Endodermal cell (in vitro differentiated cells): ENCODE data around the gene MAP2K5. TPM values are rescaled to one million over a fixed set of nuclear protein-coding genes. Genes with fewer than 3 reads are reported as not detected.

Source experiments
- DNase-seq: peaks from one replicate; pipeline ENCODE4 v3.0.0-alpha.2; 2017
- H3K27ac ChIP-seq: 2 replicates; pipeline ENCODE4 v1.5.1; 2013; ENCODE audit warnings: mild to moderate bottlenecking, low read depth, low read length, moderate library complexity
- H3K27me3 ChIP-seq: 2 replicates; pipeline ENCODE4 v1.6.1; 2013; ENCODE audit warnings: mild to moderate bottlenecking, low read length, moderate library complexity; ENCODE audit not compliant: insufficient read depth, control insufficient read depth, poor library complexity, severe bottlenecking
- H3K36me3 ChIP-seq: 2 replicates; pipeline ENCODE4 v1.7.0; 2013; ENCODE audit warnings: mild to moderate bottlenecking, low read length, moderate library complexity; ENCODE audit not compliant: control insufficient read depth, insufficient read depth
- H3K4me1 ChIP-seq: one replicate; pipeline ENCODE4 v1.7.0; 2013; ENCODE audit warnings: low read length; ENCODE audit not compliant: control insufficient read depth, insufficient read depth
- H3K4me3 ChIP-seq: 2 replicates; pipeline ENCODE4 v1.5.1; 2013; ENCODE audit warnings: mild to moderate bottlenecking, low read length, moderate library complexity
- H3K9ac ChIP-seq: 2 replicates; pipeline ENCODE4 v1.6.1; 2013; ENCODE audit warnings: mild to moderate bottlenecking, low read length, moderate library complexity; ENCODE audit not compliant: poor library complexity, severe bottlenecking; ENCODE audit errors: extremely low read depth
- H3K9me3 ChIP-seq: 2 replicates; pipeline ENCODE4 v1.6.1; 2013; ENCODE audit warnings: mild to moderate bottlenecking, low read length, moderate library complexity; ENCODE audit not compliant: control insufficient read depth
- H3K27ac Mint-ChIP-seq: 2 replicates; pipeline ENCODE4 v1.8.0; 2020; ENCODE audit warnings: mixed read lengths
- H3K27me3 Mint-ChIP-seq: 2 replicates; pipeline ENCODE4 v1.8.0; 2021; ENCODE audit warnings: mild to moderate bottlenecking, mixed read lengths; ENCODE audit not compliant: insufficient read depth
- H3K36me3 Mint-ChIP-seq: 2 replicates; pipeline ENCODE4 v1.8.0; 2020; ENCODE audit warnings: low read depth, mixed read lengths
- H3K4me1 Mint-ChIP-seq: 2 replicates; pipeline ENCODE4 v1.8.0; 2020; ENCODE audit warnings: mixed read lengths
- H3K4me3 Mint-ChIP-seq: 2 replicates; pipeline ENCODE4 v1.8.0; 2020; ENCODE audit warnings: mild to moderate bottlenecking, moderate library complexity, mixed read lengths
- H3K9me3 Mint-ChIP-seq: 2 replicates; pipeline ENCODE4 v1.8.0; 2020; ENCODE audit warnings: mild to moderate bottlenecking, mixed read lengths
- WGBS, 2 experiments: methylation state at CpG; one replicate each; pipeline versions ENCODE4 v1.1.5 to v1.1.7; 2013; ENCODE audit warnings: missing lambda C conversion rate in 2 of 2, mixed read lengths in 1 of 2; ENCODE audit not compliant: insufficient coverage in 1 of 2, insufficient read length in 1 of 2; 5-methylcytosine and 5-hydroxymethylcytosine counted together
- total RNA-seq, 2 donors: library from RNA; stranded (reverse); fragmentation: NEBNext Ultra II Directional in 1 of 2; extraction: Animal tissue kit (Norgen Biotek cat#: 25700) in 1 of 2; gene quantifications; 2 replicates in 1 of 2; 3 replicates in 1 of 2; pipeline ENCODE4 v1.2.1, GENCODE V29; 2021
- TF ChIP-seq, protein P1 (sequence below): fragments of 200-600 bp; sonication (generic); conservative IDR thresholded peaks from 2 replicates; pipeline ENCODE4 v1.5.0; 2021; ENCODE audit warnings: antibody characterized with exemption, mild to moderate bottlenecking

MAP2K5 gene
- total RNA-seq, 2 donors from 2014 or later = 17.1 to 26.7 TPM

DNA sequence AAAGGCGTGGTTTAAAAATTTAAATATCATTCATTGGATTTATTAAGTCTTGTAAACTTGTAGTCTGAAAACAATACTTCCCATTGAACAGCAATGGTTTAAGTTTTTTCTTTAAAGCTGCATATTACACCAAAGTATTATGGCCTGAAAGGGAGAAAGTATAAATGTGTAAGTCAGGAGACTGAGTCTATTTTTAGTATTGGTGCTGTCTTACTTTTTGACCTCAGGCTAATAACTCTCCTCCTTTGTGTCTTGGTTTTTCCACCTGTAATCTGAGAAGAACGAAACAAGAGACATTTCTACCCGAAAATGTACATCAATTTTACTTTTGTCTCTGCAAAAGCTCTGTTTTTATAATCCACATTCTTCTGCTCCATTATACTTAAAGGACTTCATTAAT is 14.0 kb upstream of the MAP2K5 start:
- Histone ChIP-seq H3K4me3 (no peak overlapping the region), H3K9ac (no peak overlapping the region), H3K27ac (no peak overlapping the region), H3K9me3 (no peaks in the 10 kb centered on the region), H3K36me3 (peaks cover 3% of the 10 kb centered on the region), H3K27me3 (peaks cover 18% of the 10 kb centered on the region), H3K4me1 (no peaks in the 10 kb centered on the region)
- H3K27ac Mint-ChIP-seq = no peak overlapping the region
- no peak for DNase-seq
- H3K4me3 Mint-ChIP-seq = no peak overlapping the region
- H3K36me3 Mint-ChIP-seq = no peaks in the 10 kb centered on the region
- H3K4me1 Mint-ChIP-seq = peaks cover 6% of the 10 kb centered on the region
- WGBS, 2 experiments = 94 to 100% methylated on average over 1 to 3 of the region's 3 CpGs
- H3K27me3 Mint-ChIP-seq = peaks cover 8% of the 10 kb centered on the region
- no peaks in the 10 kb centered on the region for H3K9me3 Mint-ChIP-seq
- TF ChIP-seq, protein P1, sequence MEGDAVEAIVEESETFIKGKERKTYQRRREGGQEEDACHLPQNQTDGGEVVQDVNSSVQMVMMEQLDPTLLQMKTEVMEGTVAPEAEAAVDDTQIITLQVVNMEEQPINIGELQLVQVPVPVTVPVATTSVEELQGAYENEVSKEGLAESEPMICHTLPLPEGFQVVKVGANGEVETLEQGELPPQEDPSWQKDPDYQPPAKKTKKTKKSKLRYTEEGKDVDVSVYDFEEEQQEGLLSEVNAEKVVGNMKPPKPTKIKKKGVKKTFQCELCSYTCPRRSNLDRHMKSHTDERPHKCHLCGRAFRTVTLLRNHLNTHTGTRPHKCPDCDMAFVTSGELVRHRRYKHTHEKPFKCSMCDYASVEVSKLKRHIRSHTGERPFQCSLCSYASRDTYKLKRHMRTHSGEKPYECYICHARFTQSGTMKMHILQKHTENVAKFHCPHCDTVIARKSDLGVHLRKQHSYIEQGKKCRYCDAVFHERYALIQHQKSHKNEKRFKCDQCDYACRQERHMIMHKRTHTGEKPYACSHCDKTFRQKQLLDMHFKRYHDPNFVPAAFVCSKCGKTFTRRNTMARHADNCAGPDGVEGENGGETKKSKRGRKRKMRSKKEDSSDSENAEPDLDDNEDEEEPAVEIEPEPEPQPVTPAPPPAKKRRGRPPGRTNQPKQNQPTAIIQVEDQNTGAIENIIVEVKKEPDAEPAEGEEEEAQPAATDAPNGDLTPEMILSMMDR = no peak

- DNase-seq = no peak
- TF ChIP-seq, protein P1 = no peak
Observed at GRCh38 chr15:67531379-67531914, 11.1 kb upstream of the MAP2K5 start.

DNA sequence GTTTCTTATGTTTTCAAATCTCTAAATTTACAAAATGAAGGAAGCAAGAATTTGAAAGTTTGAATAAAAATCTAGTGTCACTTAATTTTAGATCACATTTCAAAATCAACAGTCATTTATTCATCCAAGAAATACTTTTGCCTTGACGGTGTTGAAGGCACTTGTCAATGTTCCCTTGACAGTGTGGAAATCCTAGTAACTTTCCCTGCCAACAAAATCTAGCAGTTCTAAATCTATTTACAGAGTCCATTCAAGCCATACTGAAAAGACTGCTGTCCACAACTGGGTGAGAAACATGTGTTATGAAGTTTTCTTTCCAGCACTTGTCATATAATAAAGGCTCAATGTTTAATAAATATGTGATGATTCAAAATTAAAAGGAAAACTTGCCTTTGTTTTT is 8.6 kb upstream of the MAP2K5 start:
- H3K9me3 Mint-ChIP-seq = no peaks in the 10 kb centered on the region
- WGBS, 2 experiments = 77 to 100% methylated on average over 1 of the region's 1 CpG
- H3K9me3 ChIP-seq = no peaks in the 10 kb centered on the region

More at GRCh38 chr15:67531379-67531914, 11.1 kb upstream of the MAP2K5 start:
- Mint-ChIP-seq H3K9me3 (no peaks in the 10 kb centered on the region), H3K36me3 (no peaks in the 10 kb centered on the region), H3K4me3 (no peak overlapping the region), H3K27ac (no peak overlapping the region), H3K27me3 (peaks cover 8% of the 10 kb centered on the region), H3K4me1 (peaks cover 4% of the 10 kb centered on the region)
- no peak overlapping the region for H3K4me3 ChIP-seq
- 89% methylated on average over 1 to 3 of the region's 3 CpGs for WGBS, 2 experiments
- no peaks in the 10 kb centered on the region for H3K9me3 ChIP-seq
- H3K9ac ChIP-seq = no peak overlapping the region
- H3K36me3 ChIP-seq = peaks cover 3% of the 10 kb centered on the region
- H3K4me1 ChIP-seq = no peaks in the 10 kb centered on the region
- peaks cover 32% of the 10 kb centered on the region for H3K27me3 ChIP-seq
- no peak overlapping the region for H3K27ac ChIP-seq

More for the DNA sequence above, 8.6 kb upstream of the MAP2K5 start:
- TF ChIP-seq, protein P1 = no peak
- H3K27me3 ChIP-seq = peaks cover 28% of the 10 kb centered on the region
- H3K4me1 Mint-ChIP-seq = peaks cover 4% of the 10 kb centered on the region
- no peaks in the 10 kb centered on the region for H3K36me3 Mint-ChIP-seq
- H3K27me3 Mint-ChIP-seq = peaks cover 8% of the 10 kb centered on the region
- DNase-seq = no peak
- no peak overlapping the region for H3K27ac ChIP-seq
- no peak overlapping the region for H3K4me3 Mint-ChIP-seq
- H3K27ac Mint-ChIP-seq = no peak overlapping the region
- no peaks in the 10 kb centered on the region for H3K4me1 ChIP-seq
- H3K4me3 ChIP-seq = no peak overlapping the region
- H3K9ac ChIP-seq = no peak overlapping the region
- no peaks in the 10 kb centered on the region for H3K36me3 ChIP-seq
